Gastroesophageal sphincter (tissue), 3 donors: ENCODE results near the gene SPTA1.

Experiments
- POLR2A ChIP-seq, 2 donors: fragments of 450-650 bp; IDR thresholded peaks; one replicate each; pipeline ENCODE4 v1.6.1; 2017; ENCODE audit warnings: antibody characterized with exemption in 2 of 2, mild to moderate bottlenecking in 2 of 2, moderate library complexity in 1 of 2
- POLR2AphosphoS5 ChIP-seq: sonication (generic); formaldehyde crosslinking; IDR thresholded peaks from one replicate; pipeline ENCODE4 v1.6.1; 2017; ENCODE audit warnings: antibody characterized with exemption
- TF ChIP-seq, protein P1 (sequence below), 4 experiments: fragments of 200-600 bp in 2 of 4; fragments of 450-650 bp in 2 of 4; sonication (generic) in 1 of 4; IDR thresholded peaks; one replicate each; pipeline ENCODE4 v1.5.1; 2017 to 2019; ENCODE audit warnings: antibody characterized with exemption in 4 of 4, mild to moderate bottlenecking in 2 of 4, moderate library complexity in 2 of 4

DNA sequence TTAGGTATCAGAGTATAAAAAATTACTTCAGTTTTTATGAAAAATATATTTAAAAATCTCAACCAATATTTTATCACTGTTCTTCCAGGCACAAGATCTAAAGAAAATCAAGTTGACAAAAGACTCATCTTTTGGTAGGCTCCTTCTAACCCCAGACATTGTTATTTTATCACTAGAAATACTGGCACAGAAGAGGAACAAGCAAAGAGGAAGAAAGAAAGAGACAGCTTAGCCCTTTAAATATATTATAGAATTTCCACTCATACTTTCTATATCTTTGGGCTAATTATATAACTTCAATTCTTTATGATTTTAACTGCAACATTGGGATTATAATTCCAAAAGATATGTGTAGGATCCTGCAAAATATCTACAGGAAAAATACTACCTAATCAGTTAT is 32.4 kb downstream of the SPTA1 start:
- TF ChIP-seq, protein P1, sequence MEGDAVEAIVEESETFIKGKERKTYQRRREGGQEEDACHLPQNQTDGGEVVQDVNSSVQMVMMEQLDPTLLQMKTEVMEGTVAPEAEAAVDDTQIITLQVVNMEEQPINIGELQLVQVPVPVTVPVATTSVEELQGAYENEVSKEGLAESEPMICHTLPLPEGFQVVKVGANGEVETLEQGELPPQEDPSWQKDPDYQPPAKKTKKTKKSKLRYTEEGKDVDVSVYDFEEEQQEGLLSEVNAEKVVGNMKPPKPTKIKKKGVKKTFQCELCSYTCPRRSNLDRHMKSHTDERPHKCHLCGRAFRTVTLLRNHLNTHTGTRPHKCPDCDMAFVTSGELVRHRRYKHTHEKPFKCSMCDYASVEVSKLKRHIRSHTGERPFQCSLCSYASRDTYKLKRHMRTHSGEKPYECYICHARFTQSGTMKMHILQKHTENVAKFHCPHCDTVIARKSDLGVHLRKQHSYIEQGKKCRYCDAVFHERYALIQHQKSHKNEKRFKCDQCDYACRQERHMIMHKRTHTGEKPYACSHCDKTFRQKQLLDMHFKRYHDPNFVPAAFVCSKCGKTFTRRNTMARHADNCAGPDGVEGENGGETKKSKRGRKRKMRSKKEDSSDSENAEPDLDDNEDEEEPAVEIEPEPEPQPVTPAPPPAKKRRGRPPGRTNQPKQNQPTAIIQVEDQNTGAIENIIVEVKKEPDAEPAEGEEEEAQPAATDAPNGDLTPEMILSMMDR (IDR thresholded peaks at IDR 0.05): no peak
- TF ChIP-seq POLR2A (IDR thresholded peaks at IDR 0.05) (no peak), POLR2AphosphoS5 (no peak)
